ENCODE data around the gene SEC22C.

DNA sequence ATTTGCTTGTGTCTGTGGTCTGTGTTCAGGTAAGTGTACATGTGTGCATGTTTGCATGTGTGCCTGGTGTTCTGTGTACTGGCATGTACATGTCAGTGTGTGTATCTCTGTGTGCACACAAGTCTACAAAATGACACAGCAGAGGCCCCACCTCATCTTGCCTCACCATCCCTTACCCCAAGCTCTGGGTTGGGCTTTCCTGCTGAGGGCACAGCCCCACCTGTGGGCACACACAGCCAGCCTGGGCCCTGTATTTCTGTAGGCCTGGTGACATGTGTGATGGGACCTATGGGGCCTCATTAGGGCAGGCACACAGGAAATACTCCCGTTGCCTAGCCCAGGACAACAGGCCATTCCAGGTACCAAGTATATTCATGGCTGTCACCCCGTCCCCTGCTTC, 65.8 kb downstream of the SEC22C start:
- TF ChIP-seq, protein P1, sequence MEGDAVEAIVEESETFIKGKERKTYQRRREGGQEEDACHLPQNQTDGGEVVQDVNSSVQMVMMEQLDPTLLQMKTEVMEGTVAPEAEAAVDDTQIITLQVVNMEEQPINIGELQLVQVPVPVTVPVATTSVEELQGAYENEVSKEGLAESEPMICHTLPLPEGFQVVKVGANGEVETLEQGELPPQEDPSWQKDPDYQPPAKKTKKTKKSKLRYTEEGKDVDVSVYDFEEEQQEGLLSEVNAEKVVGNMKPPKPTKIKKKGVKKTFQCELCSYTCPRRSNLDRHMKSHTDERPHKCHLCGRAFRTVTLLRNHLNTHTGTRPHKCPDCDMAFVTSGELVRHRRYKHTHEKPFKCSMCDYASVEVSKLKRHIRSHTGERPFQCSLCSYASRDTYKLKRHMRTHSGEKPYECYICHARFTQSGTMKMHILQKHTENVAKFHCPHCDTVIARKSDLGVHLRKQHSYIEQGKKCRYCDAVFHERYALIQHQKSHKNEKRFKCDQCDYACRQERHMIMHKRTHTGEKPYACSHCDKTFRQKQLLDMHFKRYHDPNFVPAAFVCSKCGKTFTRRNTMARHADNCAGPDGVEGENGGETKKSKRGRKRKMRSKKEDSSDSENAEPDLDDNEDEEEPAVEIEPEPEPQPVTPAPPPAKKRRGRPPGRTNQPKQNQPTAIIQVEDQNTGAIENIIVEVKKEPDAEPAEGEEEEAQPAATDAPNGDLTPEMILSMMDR (conservative IDR thresholded peaks at IDR 0.05) = no peak
- TF ChIP-seq EZH2 (IDR thresholded peaks at IDR 0.05; ENCODE audit: low read depth) = no peak
